ENCODE measurements around the gene EXOC7.
"Not testable (repeated sequence)": the region's sequence is repeated elsewhere in the genome, so short reads cannot be mapped to it uniquely, and the experiment has no call there.

EXOC7 gene

GRCh38 chr17:76071531-76072147 is 31.9 kb downstream of the EXOC7 start:
- DNase-seq = no peak

DNA sequence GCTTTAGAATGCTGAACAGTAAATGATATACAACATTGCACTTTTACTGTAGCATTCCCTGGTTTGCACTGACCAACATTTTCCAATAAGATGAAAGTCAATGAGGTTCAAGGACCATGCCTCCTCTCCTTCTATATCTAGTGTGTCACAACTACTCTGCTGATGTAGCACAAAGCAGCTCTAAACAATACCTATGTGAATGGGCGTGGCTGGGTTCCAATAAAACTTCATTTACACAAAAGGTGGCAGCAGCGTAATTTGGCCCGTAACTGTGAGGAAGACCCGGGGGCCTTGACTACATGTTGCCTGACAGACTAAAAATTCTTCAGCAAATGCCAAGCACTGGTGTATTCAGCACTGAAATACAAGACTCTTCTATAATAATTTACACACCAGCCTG is 37.8 kb downstream of the EXOC7 start:
- no peak for DNase-seq

GRCh38 chr17:76063875-76064546 is 39.6 kb downstream of the EXOC7 start:
- no peak for DNase-seq

GRCh38 chr17:76058264-76058663 is 45.3 kb downstream of the EXOC7 start:
- not testable (repeated sequence) for DNase-seq

- no peak for DNase-seq
Measured at GRCh38 chr17:76056882-76057281, 46.7 kb downstream of the EXOC7 start.

DNA sequence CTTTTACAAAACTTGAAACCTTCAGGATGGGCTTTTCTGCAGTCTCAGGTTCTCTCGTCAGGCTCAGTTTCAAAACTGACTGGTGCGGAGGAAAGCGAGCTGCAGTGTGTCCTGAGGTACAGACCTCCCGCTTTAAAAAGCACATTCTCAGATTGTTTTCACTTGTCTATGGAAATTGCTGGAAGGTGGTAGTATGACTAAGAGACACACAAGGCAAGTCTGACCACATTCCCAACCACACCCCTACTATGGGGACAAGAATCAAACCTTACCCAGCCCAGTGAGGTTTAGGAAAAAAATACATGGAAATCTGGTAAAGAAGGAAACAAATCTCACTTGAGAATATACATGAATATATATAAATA is 49.5 kb downstream of the EXOC7 start:
- DNase-seq = no peak

- no peak for DNase-seq
Measured at GRCh38 chr17:76053246-76054111, 50.1 kb downstream of the EXOC7 start.

DNA sequence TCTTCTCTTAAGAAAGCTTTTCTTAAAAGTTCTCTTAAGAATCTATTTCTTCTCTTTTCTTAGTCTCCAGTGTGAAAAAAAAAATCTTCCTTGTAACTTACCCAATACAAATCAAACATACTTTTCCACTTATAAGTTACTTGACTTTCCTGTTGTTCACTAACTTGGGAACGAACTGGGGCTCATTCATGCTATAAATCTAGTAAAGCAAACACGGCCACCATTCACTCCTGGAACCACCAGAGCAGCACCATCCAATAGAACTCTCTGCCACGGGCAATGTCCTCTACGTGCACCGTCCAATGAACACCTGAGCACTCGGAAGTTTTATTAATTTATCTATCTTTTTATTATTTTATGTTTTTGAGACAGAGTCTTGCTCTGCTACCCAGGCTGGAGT is 52.0 kb downstream of the EXOC7 start:
- DNase-seq = no peak

DNA sequence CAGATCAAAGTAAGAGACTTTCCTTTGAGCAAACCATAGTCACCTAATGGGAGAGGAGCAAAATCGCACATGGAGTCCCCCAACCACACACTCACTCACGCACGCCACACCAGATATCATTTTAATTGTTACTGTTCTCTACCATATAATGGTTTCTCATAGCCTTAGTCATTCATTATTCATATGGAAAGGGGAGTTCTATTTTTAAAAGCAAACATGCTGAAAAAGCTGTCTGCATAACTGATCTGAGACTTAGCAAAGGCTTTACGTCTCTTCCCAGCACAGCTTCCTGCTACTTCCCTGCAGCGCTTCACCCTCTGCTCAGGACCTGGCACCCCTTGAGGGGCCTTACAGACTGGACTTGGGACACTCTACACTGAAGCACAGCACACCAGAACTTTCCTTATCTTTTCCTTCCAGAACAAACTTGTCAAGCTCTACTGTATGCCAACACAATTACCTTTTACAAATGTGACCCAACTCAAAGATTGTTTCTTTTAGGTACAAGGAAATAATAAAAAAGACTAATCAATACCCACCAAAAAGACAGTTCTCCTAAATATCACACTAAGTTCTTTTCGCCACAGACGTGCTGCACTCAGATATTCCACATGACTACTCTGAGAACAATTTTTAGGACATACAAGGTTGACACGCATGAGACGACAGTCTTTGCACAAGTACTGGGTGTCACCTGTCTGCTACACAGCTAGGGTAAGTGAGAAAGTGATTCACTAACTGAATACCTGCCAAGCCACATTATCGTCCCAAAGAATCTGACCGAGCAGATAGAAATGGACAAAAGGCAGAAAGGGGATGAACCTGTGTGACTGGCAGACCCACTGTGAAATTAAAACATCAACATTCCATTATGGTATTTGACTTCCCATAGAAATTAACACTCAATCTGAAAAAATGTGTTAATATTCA is 52.8 kb downstream of the EXOC7 start:
- no peak for DNase-seq

DNA sequence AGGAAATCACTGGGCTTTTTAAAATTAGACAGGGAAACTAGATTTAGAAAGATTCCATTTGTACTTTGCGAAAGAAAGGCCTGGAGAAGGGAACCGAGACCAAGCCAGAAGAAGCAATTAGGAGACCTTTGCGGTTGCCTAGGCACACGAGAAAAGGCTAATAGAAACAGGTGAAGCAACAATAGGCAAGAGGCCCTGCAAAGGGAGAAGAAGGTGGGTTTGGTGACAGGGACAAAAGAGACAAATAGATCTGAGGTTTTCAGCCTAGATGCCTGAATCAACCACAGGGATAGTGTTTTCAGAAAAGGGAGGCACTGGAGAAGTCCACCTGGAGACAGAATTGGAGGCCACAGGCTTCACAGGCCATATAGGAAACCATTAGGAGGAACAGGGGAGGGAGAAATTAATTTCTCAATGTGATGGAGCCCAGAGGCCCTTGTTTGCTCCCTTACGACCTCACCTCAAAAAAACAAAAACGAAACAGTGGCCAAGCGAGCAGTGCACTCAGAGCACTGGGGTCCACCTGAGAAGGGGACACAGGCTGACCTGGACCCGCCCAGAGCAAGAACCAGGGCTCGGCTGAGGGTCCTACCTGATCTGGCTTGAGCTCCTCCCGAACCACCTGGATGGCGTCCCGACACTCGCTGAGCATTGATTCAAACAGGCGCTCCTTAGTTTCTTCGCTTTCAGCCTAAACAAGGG is 53.6 kb downstream of the EXOC7 start:
- DNase-seq = no peak

GRCh38 chr17:76049239-76049638 is 54.3 kb downstream of the EXOC7 start:
- no peak for DNase-seq

DNA sequence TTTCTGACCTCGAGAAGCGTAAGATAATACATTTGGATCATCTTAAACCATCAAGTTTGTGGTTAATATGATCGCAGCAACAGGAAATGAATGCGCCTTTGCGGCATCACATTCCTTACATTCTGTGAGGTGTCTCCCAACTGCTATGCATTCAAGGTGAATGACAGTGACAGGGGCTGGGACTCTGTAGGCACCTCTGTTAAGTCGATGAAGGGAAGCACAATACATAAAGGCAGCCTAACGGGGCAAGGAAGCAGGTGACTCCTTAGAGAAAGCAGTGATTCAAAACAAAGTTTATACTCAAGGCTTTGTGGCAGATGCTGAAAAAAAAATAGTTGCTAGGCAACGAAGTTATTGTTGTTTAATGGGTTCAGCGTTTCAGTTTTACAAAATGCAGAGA is 54.9 kb downstream of the EXOC7 start:
- DNase-seq = no peak

GRCh38 chr17:76048025-76048605 is 55.5 kb downstream of the EXOC7 start:
- DNase-seq = no peak

- no peak for DNase-seq
Measured at GRCh38 chr17:76046064-76046463, 57.5 kb downstream of the EXOC7 start.

GRCh38 chr17:76044475-76045007 is 59.0 kb downstream of the EXOC7 start:
- DNase-seq = not testable (repeated sequence)

DNA sequence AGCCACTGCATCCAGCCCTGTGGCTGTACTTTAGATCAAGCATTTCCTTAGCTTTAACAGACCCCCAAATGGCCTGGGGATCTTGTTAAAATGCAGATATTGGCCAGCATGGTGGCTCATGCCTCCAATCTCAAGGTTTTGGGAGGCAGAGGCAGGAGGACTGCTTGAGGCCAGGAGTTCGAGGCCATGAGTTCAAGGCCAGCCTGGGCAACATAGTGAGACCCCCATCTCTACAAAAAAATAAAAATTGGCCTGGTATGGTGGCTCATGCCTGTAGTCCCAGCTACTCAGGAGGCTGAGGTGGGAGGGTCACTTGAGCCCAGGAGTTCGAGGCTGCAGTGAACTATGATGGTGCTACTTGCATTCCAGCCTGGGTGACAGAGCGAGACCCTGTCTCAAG is 60.7 kb downstream of the EXOC7 start:
- not testable (repeated sequence) for DNase-seq

GRCh38 chr17:76040376-76040775 is 63.2 kb downstream of the EXOC7 start:
- DNase-seq = no peak

DNA sequence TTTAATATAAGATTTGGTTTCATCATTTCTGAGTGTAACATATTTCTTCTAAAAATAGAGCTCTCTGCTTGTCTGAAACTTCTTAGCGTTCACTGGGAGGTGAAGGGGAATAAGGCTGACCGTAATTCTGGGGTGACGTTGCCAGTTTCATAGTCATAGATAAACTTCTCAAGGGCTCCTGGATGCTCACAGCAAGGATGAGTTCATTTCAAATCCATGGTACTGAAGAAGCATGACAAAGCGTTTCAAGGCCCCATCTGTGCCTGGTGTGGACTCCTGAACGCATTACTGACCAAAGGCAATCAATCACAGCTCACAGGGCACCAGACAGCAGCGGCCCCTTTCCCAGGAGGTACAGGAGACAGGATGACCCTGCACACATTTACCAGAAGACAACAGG is 64.5 kb downstream of the EXOC7 start:
- DNase-seq = no peak

DNA sequence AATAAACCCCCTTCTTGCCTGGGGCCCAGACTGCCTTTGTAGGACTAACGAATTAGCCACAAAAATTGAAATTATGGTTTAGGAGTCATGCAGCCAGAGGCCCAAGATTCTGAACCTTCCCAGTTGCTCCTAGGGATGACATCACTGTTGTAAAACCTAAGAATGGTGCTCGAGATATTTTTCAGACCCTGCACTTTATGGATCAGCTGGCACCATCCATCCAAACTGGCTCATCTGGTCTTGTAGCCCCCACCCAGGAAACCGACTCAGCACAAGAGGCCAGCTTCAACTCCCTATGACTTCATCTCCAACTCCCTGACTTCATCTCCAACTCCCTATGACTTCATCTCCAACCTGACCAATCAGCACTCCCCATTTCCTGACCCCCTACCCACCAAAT is 65.5 kb downstream of the EXOC7 start:
- no peak for DNase-seq

- no peak for DNase-seq
Measured at GRCh38 chr17:76036497-76037261, 66.9 kb downstream of the EXOC7 start.
